RWPE1 (cell line): ENCODE results near the gene LCK.

Source experiments
- CTCF ChIA-PET: fragments of 350-600 bp; sonication (Branson Sonifier 250); formaldehyde crosslinking; extraction: SDS; loops from one replicate; lab custom pipeline; 2021; lab: Yijun Ruan, JAX
- POLR2A ChIA-PET: fragments of 400-600 bp; formaldehyde crosslinking; extraction: SDS; loops from one replicate; lab custom pipeline; 2020; ENCODE audit warnings: antibody characterized with exemption; ENCODE audit not compliant: low non-redundant PET; lab: Yijun Ruan, JAX
- DNase-seq: peaks from one replicate; pipeline ENCODE4 v3.0.0; 2012; ENCODE audit warnings: low spot score
- H3K27ac ChIP-seq: fragments of 450-650 bp; 2 replicates; pipeline ENCODE4 v1.5.1; 2017
- TF ChIP-seq, protein P1 (sequence below): fragments of 450-650 bp; conservative IDR thresholded peaks from 2 replicates; pipeline ENCODE4 v1.5.1; 2017; ENCODE audit warnings: low read depth, mild to moderate bottlenecking

LCK gene

DNA sequence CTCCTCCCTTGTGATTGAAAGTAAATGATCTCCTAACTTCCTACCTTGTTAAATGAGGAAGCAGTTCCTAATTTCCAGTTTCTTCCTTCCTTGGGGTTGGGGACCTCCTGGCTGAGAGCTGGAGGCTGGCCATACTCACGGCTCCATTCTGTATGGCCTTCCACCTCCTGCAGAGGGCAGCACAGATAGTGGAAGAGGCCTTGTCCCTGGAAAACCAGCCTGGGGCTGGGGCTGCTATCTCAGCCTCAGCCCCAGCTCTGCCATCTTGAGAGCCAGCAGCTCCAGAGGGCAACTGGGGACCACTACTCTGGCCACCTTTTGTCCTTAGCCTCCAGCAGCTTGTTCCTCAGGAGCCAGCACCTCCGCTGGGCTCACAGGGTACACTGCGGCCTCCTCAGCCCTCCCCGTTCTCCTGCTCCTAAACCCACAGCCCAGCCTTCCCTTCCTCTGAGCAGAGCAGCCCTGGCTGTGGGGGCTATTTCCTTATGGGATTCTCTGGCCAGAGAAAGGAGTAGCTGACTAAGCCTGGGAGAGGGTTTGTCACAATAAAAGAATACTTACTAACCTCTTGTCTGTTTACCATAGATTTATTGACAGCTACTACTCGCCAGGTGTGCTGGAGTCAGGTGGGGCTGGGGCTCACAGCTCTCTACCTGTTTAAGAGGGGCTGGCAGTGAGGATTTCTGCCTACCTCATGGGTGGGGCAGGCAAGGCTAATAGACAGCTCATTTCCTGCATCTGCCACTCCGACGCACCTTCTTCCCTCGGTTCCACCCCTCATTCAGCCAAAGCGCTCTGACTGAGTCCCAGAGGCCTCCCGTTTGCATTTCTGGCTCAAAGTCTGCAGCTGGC, 35.2 kb upstream of the LCK start:
- H3K27ac ChIP-seq: peak overlapping the region; percentile 70
- DNase-seq: peak; percentile 71
- ChIA-PET CTCF (interaction anchor here (0.5 to 2.5 kb wide), 17 partner anchors 9 to 895 kb away, joined by 3 to 18 read pairs (median 3); partner anchors contain the start of genes BSDC1, IQCC and LCK), POLR2A (interaction anchor here (0.6 to 0.8 kb wide), 2 partner anchors 15 to 23 kb away, joined by 3 read pairs; partner anchors contain the start of gene CCDC28B)
- TF ChIP-seq, protein P1, sequence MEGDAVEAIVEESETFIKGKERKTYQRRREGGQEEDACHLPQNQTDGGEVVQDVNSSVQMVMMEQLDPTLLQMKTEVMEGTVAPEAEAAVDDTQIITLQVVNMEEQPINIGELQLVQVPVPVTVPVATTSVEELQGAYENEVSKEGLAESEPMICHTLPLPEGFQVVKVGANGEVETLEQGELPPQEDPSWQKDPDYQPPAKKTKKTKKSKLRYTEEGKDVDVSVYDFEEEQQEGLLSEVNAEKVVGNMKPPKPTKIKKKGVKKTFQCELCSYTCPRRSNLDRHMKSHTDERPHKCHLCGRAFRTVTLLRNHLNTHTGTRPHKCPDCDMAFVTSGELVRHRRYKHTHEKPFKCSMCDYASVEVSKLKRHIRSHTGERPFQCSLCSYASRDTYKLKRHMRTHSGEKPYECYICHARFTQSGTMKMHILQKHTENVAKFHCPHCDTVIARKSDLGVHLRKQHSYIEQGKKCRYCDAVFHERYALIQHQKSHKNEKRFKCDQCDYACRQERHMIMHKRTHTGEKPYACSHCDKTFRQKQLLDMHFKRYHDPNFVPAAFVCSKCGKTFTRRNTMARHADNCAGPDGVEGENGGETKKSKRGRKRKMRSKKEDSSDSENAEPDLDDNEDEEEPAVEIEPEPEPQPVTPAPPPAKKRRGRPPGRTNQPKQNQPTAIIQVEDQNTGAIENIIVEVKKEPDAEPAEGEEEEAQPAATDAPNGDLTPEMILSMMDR: peak; percentile 82

DNA sequence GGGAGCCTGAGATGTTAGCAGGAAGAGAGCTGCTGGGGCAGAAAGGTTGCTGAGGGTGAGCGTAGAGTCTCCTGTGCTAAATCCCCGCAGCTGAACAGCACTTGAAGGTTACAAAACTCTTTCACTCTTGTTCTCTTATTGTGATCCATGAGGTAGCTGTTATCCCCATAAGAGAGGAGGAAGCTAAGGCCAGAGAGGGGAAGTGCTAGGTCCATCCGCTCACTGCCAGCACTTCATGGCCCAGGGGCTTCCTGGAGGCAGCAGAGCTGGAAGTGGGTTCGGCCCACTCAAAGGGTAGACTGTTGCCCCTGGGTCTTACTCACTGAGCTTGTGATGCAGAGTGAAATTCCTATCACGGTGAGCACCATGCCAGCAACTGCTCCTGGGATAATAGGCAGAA, 34.5 kb upstream of the LCK start:
- TF ChIP-seq, protein P1: no peak
- H3K27ac ChIP-seq: peak overlapping the region; percentile 70
- ChIA-PET CTCF (interaction anchor here (0.6 to 2.5 kb wide), 6 partner anchors 10 to 147 kb away, joined by 3 to 18 read pairs (median 5); partner anchors contain the start of gene IQCC), POLR2A (no interaction called here)
- no peak for DNase-seq

DNA sequence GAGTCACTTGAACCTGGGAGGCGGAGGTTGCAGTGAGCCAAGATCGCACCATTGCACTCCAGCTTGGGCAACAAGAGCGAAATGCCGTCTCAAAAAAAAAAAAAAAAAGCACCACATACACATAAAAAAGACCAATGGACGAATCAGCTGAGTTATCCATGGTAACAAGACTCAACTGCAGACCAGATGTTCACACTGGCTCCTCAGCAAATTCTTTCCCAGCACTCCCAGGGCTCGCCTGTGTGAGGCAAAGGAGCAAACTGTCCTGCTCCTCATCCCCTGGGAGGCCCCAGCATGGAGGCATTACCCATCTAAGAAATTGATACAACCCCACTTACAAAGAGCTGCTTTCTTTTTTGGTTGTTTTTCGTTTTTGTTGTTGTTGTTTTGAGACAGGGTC, 32.0 kb upstream of the LCK start:
- TF ChIP-seq, protein P1: no peak
- POLR2A ChIA-PET: no interaction called here
- H3K27ac ChIP-seq: peak overlapping the region; percentile 9; the same call in 1 of the 2 replicates
- no peak for DNase-seq
- CTCF ChIA-PET: interaction anchor here (0.5 kb wide), 1 partner anchor 40 kb away, joined by 3 read pairs; no protein-coding TSS in a partner anchor

DNA sequence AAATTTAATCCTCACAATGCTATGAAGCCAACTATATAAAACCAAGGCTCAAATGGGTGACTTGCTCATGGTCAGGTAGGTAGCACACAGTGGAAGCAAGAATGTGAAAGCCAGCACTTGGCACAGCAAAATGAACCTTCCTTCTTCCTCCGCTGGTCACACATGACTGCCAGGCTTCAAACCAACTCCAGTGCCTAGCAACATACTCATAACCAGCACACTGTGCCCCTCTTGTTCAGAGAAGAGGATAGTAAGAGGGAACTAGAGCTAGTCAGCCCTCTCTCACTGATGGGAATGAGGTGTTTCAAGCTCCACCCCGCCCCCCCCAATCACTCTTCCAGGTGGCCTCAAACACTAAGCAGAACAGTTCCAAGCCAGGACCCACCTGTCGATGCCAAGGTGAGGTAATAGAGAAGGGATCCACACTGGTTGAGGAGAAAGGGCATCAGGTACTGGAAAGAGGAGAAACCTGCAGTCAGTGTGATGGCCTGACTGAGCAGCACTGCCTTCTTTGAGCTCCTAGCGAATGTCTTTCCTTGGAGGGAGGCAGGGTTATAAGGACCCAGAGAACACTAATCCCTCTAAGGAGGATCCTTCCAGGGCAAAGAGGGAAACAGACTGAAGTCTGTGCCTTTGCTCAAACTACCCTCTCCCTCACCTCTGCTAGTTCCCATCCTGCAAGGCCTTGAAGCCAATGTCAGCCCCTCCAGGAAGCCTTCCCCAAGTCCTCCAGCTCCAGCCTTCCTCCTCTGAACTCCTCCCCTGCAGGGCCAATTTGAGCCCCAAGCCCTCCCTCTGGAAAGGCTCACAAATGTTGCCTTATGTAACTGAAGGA, 30.1 kb upstream of the LCK start:
- TF ChIP-seq, protein P1: no peak
- no peak for DNase-seq
- peak overlapping the region; percentile 79 for H3K27ac ChIP-seq
- CTCF ChIA-PET: interaction anchor here (0.5 to 0.7 kb wide), 3 partner anchors 67 to 725 kb away, joined by 3 to 4 read pairs (median 4); no protein-coding TSS in a partner anchor
- POLR2A ChIA-PET: no interaction called here

DNA sequence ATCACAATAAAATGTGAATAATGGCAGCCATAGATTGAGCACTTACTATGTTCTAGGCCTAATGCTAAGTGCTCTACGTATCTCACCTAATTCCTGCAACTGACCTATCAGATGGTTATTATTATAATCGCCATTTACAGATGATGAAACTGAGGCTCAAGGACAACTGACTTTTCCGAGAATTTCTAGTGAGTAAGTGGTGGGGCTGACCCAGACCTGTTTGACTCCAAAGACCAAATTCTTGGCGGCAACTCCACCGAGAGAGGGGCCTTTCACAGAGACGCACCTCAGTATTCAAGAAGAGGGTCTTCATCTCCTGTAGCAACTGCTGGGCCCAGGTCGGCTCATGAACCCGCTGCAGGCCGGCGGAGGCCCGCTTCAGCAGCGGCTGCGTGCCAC, 29.5 kb upstream of the LCK start:
- ChIA-PET CTCF (interaction anchor here (0.5 kb wide), 1 partner anchor 66 kb away, joined by 4 read pairs; no protein-coding TSS in a partner anchor), POLR2A (no interaction called here)
- peak overlapping the region; percentile 79 for H3K27ac ChIP-seq
- TF ChIP-seq, protein P1: no peak
- DNase-seq: no peak
